OCI-M2 (cell line): ENCODE measurements around the gene DRC3.
"Not testable (repeated sequence)": the region's sequence is repeated elsewhere in the genome, so short reads cannot be mapped to it uniquely, and the experiment has no call there.

Source experiments
- DNase-seq: peaks from one replicate; lab custom pipeline; 2025; ENCODE audit not compliant: unreplicated experiment; lab: John Stamatoyannopoulos, UW

Gene DRC3, protein sequence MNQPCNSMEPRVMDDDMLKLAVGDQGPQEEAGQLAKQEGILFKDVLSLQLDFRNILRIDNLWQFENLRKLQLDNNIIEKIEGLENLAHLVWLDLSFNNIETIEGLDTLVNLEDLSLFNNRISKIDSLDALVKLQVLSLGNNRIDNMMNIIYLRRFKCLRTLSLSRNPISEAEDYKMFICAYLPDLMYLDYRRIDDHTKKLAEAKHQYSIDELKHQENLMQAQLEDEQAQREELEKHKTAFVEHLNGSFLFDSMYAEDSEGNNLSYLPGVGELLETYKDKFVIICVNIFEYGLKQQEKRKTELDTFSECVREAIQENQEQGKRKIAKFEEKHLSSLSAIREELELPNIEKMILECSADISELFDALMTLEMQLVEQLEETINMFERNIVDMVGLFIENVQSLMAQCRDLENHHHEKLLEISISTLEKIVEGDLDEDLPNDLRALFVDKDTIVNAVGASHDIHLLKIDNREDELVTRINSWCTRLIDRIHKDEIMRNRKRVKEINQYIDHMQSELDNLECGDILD

DNA sequence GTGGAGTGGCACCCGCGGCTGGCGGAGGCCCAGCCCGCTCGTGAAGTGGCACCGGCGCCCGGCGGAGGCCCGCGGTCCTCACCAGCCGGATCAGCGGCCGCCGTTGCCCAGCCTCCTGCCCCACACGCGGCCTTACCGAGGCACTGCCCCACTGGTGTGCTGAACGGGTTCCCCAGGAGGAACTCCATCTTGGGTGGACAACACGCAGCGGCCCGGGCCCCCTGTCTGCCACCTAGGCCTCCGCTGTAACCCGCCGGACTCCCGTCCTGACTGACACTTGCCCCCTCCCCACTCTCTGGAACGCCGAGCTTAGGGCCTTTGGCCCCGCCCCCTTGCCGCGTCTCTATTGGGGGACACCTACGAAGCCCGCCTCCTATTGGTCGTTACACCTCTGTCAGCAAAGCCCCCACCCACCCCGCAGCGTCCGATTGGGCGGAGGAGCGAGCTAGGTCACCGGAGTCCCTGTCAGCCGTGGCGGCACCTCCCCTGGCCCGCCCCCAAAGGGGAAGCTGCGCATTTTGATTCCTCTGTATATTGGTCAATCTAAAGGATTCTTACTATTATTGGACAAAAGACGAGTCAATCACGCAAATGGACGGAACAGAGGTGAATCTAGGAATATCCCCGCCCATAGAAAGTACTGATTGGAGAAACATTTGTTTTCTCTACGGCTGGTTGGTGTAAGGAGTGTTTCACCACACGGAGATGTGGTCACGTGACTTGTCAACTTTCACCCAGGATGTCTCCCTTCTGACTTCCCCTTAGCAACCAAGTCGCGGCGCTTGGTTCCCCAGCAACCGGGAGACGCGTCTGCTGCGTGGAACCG lies at the start of gene DRC3, which contains the start of gene TOM1L2:
DRC3 (plus strand) TSS at position 737 of the 826 bp plus-strand sequence. CDS start 4,737 bp downstream, outside the sequence.
TOM1L2 (minus strand) TSS at position 275 of the 826 bp plus-strand sequence; CDS start at position 188, 87 bp downstream.
- peak; percentile 96 for DNase-seq

DNA sequence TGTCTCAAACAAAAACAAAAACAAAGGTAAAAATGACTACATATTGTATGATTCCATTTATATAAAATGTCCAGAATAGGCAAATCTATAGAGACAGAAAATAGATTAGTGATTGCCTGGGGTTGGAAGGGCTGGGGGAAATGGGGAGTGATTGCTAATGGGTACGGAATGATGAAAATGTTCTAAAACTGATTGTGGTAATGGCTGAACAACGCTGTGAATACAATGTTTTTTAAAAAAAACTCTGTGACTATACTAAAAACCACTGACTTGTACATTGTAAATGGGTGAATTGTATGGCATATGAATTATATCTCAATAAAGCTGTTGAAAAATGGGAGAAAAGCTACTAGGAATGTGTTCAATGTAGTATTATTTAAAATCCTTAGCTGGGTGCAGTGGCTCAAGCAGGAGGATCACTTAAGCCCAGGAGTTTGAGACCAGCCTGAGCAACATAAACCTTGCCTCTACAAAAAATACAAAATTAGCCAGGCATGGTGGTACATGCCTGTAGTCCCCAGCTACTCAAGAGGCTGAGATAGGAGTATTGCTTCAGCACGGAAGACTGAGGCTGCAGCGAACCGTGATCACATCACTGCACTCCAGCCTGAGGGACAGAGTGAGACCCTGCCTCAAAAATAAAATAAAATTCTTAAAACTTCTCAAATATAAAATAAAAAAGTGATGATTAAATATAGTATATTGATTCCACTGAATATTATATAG lies 48.4 kb upstream of the DRC3 start:
- no peak for DNase-seq

DNA sequence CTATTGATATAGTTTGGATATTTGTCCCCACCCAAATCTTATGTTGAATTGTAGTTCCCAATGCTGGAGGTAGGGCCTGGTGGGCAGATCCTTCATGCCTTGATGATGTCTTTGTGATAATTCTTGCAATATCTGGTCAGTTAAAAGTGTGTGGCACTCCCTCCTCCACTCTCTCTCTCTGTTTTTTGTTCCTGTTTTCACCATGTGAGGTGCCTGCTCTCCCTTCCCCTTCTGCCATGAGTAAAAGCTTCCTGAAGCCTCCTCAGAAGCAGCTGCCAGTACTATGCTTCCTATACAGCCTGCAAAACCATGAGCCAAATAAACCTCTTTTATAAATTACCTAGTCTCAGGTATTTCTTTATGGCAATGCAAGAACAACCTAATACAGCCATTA lies 47.8 kb upstream of the DRC3 start:
- DNase-seq: no peak

DNA sequence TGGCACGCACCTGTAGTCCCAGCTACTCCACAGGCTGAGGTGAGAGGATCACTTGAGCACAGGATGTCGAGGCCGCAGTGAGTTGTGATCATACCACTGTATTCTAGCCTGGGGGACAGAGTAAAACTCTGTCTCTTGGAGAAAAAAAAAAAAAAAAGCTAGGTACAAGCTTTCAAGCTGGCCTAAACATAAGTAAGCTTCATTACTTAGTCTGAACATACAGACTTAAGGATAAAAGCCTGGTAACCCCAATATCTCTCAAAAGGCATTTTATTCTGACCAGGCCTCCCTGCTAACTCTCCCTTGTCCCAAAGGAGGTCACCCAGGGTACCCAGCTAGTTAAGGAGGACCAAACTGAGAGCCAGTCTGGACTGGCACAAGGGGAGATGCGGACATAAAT lies 46.6 kb upstream of the DRC3 start:
- DNase-seq: no peak

DNA sequence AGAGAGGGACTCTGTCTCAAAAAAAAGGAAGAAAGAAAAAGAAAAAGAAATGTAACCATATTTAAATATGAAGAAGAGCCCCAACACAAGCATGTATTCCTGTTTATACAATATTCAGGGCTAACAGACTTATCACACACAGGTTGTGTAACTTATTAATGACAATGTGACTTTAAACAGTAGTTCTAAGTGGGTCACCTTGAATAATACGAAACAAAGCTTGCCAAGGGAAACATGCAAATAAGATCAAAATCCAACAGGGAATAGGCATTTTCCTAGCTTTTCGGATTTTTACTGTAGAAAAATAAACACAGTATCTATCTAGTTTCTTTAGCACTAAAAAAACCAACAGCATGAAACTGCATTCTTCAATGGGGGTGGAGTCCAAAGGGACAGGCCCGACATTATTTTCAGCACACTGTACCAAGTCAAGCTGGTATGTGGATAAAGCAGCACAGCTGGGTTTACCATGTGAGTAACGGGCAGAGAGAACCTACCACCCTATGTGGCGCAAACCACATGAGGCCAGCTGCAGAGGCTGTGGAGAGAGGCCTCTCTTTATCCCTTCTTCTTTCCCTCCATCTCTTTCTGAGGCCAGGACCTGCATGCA lies 45.7 kb upstream of the DRC3 start:
- no peak for DNase-seq

DNA sequence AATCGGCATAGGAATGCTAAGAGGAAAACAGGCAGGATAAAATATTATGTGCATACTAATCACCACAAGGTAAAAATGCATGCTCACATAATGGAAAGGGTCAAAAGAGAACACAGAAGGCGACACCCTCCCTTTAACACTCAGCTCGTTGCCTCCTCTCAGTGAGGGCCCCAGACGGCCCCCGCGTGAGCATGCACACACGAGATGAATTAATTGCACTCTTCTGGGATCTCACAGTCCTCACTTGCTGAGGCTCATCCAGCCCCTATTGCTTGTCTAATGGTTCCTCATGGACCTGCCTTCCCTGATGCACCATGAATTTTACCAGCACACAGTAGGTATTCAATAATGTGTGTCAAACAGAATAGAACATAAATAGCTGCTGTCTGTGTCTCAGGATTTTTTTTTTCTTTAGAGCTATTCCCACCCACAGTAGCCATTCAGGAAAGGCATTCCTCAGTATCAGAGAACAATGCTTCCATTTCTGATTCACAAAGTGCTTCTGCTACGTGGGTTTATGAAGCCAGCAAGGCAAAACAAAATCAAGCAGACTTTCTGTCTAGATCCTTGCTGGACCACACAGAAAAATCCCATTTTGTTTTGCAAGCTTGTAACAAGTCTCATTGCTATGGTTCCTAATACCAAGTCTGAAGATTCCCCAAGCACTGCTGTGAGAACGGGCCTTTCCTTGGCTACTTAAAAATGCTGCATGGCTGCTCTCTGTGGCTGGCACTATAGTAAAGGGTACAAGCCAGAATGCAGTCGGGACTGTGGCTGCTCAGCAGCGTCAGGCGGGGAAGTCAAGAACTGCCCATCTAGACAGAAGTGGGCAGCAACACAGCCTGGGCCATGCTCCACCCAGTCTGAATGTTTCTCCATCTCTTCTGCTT lies 44.0 kb upstream of the DRC3 start:
- no peak for DNase-seq

DNA sequence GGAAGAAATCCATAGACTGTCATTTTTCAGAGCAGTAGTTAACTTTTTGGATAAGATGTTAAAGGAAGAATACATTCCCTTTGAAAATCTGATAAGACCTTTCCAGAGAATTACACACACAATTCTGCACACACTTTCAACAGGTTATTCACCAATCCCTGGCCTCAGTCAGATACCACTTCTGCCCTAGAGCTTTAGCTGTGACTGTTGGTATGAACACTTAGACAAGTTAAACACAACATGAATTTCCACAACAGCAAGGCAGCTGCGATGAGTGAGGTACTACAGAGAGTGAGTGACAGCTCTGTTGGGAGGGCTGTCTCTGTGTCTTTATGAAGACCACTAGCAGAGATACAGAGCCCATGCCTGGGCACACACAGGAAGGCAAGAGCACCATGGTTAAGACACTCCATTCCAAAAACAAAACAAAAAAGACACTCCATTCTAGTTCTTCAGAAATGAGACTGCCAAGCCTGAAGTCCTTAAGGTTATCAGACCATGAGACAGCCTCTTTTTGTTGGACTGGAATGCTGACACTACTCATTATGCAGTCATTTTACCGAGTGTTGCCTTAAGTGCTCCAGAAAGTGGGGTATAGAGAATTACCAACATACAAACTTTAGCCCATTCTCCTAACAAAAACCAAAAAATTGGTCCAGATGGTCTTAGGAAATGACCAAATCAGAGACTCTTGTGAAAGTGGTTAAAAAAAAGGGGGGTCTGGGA lies 42.8 kb upstream of the DRC3 start:
- DNase-seq: no peak

DNA sequence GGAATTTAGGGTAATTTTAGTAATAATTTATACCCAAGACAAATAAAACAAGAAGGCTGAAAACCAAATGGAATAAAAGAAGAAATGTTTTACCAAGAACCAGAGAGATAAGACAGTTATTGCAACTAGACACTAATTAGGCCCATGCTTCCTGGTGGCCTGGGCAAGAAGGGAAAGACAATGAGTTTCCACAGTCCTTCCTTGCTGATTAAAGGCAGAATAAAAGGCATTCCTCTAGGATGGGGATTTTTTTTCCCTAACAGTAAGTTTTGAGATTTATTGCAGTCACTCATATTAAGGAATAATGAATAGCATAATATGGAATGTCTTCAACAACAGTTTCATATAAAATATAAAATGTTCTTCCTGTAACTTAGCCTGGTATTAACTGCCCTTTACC lies 42.0 kb upstream of the DRC3 start:
- no peak for DNase-seq

DNA sequence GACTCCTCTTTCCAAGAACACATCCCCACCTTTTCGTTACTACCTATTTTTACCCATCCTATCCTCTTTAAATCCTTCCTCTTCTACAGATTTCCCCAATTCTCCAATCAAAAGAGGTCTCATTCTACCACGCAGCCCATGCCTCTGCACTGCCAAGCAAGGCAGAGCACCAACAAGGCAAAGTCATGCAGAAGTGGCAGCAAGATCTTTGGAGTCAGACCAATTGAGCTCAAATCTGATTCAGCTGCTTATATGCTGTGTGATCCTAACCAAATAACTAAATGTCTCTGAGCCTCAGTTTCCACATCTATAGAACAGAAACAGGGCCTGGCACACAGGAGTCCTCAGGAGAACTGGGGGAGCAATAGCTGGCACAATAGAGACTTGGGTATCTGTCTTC lies 41.5 kb upstream of the DRC3 start:
- no peak for DNase-seq

DNA sequence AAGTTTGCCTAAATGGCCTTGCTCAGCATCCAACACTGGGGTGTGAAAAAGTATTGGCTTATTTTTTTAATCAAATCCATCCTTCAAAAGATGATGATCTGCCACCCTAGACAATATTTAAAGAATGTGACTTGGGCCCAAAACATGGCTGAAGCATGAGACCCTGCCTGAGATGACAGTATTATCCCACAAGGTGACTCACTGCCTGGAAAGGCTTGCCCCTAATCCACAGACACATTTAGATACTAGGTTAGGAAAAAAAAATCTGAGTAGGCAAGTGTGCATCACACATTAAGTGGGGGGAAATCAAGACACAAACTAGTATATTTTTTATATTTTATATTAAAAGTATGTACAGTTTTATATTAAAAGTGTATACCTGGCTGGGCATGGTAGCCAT lies 38.9 kb upstream of the DRC3 start:
- DNase-seq: no peak

DNA sequence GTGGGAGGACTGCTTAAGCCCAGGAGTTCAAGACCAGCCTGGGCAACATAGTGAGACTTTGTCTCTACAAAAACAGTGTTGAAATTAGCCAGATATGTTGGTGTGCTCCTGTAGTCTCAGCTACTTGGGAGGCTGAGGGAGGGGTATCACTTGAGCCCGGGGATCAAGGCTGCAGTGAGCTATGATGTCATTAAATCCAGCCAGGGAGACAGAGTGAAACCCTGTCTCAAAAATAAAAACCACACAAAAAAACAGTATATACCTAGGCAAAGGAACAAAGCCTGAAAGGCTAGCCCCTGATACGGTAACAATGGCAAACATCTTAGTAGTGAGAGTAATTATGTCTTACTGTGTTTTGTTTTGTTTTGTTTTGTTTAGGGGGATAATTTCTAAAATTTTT lies 38.4 kb upstream of the DRC3 start:
- DNase-seq: no peak

DNA sequence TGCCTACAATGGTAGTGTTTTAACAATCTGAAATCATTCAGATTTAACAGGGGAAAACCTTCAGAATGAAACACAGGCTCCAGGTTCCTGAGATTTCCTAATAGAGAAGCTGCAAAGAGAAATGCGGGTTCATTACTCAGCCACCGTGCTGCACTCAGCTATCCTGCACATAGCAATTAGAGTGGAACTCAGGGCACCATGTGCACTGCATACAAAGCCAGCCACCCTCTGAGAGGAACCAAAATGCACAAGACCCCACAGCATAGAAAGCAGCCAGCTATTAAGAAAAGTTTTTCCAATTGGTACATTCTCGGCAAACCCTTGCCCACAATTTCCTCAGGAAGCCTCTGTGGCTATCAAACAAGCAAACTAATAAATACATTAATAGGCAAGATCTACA lies 37.9 kb upstream of the DRC3 start:
- DNase-seq: no peak

DNA sequence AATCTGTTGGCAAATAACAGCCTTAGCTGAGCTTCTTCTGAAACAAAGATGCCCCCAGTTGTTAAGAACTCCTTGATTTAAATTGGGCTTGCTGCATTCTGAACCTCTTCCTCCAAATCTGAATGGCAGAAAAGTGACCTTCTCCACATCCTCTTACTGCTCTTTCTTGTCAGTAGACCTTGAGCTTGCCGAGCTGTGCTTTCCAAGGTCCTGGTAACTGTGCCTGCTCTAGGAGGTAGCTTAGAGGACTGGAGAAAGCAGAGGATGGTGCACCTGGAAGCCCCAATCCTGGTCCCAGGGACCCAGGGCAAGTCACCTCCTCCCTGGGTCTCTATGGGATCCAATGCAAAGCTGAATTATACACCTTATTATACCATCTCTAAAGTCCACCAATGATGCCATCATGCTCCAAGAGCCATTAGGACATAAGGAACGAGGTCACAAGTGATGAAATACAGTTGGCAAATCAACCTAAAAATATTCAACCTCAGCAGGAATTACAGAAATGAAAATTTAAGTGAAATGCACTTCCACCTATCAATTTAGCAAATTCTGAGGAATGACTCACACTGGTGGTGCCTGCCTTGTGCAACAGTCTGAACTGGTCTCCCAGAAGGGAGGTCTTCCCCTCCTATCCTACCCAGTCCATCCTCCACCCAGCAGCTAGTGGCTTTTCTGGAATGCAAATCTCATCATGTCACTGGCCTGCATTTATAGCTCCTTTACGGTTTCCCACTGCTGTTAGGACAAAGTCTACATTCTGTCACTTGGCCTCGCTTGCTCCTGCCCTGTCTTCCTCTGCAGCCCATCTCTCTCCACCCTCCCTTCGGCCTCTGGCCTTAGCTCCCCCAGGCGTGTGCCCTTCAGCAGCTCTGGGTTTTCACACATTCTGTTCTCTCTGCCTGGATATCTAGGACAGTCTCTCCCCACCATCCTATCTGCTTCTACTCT lies 37.1 kb upstream of the DRC3 start:
- DNase-seq: no peak

DNA sequence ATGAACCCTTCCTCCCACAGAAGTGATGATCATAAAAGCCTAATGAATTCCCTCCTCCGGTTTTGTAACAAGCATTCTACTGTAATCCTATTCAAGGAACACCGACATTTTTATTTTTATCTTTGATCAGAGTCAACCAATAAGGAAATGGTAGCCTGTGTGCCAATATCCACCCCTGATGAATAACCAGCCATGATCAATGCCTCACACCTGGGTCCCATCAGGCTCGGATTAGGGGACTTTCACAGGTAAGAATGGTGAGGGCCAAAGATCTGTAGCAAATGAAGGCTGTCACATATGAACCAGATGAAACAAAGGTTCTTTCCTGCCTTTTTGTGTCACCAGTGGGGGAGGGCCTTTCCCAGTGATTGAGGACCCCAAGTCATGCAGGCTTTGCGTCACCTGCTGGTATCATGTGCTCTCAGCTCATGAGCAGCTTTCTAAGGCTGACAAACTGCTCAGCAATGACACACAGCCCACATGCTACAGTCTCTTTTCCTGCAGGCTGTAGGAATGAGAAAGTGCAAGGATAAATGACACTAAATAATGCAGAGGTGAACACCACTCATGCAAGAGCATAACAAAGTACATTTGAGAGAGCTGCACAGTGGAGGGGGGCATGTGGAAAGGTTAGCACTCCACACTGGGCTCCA lies 35.3 kb upstream of the DRC3 start:
- no peak for DNase-seq

DNA sequence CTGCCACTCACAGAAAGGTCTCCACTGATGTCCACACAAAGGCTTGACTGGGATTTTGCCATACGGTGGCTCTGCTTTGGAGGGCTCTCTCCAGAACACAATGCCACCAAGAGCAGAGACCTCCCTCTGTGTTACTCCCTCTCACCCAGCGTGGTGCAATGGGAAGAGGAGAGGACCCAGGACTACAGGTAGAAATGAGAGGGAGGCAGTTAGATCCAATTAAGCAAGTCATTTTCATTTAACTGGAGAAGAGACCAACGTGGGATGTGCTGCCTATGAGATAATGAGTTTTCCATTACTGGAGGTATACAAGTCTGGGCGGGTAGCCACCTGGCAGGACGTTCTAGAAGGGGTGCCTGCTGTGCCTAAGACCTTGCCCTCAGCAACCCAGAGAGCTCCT lies 34.7 kb upstream of the DRC3 start:
- DNase-seq: no peak

DNA sequence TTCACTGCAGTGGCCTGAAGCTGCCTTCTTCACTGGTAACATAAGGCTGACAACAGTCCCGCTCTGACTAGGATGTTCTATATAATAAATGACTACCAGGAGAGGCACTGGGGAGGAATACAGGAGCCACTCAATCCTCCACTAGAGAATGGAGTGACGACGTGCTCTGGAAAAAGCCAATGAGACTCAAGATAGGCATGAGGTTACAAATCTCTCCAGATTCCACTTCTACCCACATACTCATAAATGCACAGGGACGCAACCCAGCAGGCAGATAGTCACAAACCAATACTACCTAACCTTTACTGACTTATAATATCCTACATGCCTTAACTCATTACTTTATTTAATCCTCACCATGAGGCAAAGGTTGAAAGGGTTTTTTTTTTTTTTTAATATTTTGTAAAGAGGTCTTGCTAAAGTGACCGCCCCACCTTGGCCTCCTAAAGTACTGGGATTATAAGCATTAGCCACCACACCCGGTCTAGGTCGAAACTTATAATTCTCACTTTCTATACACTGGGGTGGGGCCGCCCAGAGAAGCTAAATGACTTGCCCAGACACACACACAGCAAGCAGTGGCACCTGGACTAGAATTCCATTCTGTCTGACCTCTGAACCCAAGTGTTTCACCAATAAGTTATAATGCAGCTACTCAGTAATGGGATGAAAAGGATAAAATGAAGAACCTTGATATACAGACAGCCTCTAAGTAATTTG lies 34.1 kb upstream of the DRC3 start:
- DNase-seq: no peak

DNA sequence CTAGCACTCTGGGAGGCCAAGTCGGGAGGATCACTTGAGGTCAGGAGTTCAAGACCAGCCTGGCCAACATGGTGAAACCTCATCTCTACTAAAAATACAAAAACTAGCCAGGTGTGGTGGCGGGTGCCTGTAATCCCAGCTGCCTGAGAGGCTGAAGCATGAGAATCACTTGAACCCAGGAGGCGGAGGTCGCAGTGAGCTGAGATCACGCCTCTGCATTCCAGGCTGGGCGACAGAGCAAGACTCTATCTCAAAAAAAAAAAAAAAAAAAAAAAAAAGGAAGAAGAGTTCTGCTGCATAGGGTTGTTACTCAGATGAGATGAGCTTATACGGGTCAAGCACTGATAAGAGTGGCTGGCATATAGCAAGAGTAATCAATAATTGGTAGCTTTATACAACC lies 32.7 kb upstream of the DRC3 start:
- not testable (repeated sequence) for DNase-seq
